Stimulated activated CD8-positive, alpha-beta memory T cell treated with anti-CD3 and anti-CD28 coated beads, Interleukin-2, amount 100 ng/mL, for 48 hours (primary cell): ENCODE data around the gene RASA4B.
"Not testable (repeated sequence)": the region's sequence is repeated elsewhere in the genome, so short reads cannot be mapped to it uniquely, and the experiment has no call there.

ENCODE experiments used
- DNase-seq, 2 donors: peaks; one replicate each; pipeline ENCODE4 v3.0.0-alpha.2; 2020; ENCODE audit warnings: low read depth in 2 of 2

Gene RASA4B

GRCh38 chr7:102517550-102518147 is at the start of gene RASA4B:
RASA4B (minus strand) TSS chr7:102517777; CDS start chr7:102517710, 67 bp downstream.
- not testable (repeated sequence) for DNase-seq

- not testable (repeated sequence) for DNase-seq
These were observed 33.3 kb upstream of the RASA4B start, which contains the start of gene SPDYE2 for GRCh38 chr7:102550808-102551422. SPDYE2 (plus strand) TSS chr7:102551226; CDS start chr7:102553256, 2,030 bp downstream.

GRCh38 chr7:102546353-102546752 is 28.8 kb upstream of the RASA4B start:
- not testable (repeated sequence) for DNase-seq

- DNase-seq: not testable (repeated sequence)
These were observed 27.7 kb upstream of the RASA4B start for GRCh38 chr7:102545288-102545687.

- DNase-seq: not testable (repeated sequence)
These were observed 26.8 kb upstream of the RASA4B start for GRCh38 chr7:102544372-102544771.

- DNase-seq: not testable (repeated sequence)
These were observed 26.0 kb upstream of the RASA4B start, which contains the start of gene UPK3BL2 for GRCh38 chr7:102543596-102543995. UPK3BL2 (minus strand) TSS chr7:102543696; CDS start chr7:102543636, 60 bp downstream.

GRCh38 chr7:102542771-102543170 is 25.2 kb upstream of the RASA4B start:
- DNase-seq: not testable (repeated sequence)

GRCh38 chr7:102542083-102542482 is 24.5 kb upstream of the RASA4B start:
- DNase-seq: not testable (repeated sequence)

- DNase-seq: not testable (repeated sequence)
These were observed 23.0 kb upstream of the RASA4B start for GRCh38 chr7:102540604-102541003.

GRCh38 chr7:102535062-102535615 is 17.6 kb upstream of the RASA4B start:
- not testable (repeated sequence) for DNase-seq

GRCh38 chr7:102532127-102532526 is 14.6 kb upstream of the RASA4B start:
- DNase-seq: not testable (repeated sequence)

- DNase-seq: not testable (repeated sequence)
These were observed 14.0 kb upstream of the RASA4B start for GRCh38 chr7:102531583-102531982.

- DNase-seq: not testable (repeated sequence)
These were observed 10.5 kb upstream of the RASA4B start for GRCh38 chr7:102527822-102528793.

- DNase-seq: not testable (repeated sequence)
These were observed 9.6 kb upstream of the RASA4B start for GRCh38 chr7:102527182-102527581.

- not testable (repeated sequence) for DNase-seq
These were observed 7.2 kb upstream of the RASA4B start for GRCh38 chr7:102524803-102525202.

GRCh38 chr7:102520797-102521196 is 3.2 kb upstream of the RASA4B start:
- DNase-seq: not testable (repeated sequence)

- not testable (repeated sequence) for DNase-seq
These were observed 626 bp downstream of the RASA4B start for GRCh38 chr7:102516951-102517350.

GRCh38 chr7:102515889-102516288 is 1.7 kb downstream of the RASA4B start:
- not testable (repeated sequence) for DNase-seq

GRCh38 chr7:102514881-102515721 is 2.5 kb downstream of the RASA4B start:
- not testable (repeated sequence) for DNase-seq

GRCh38 chr7:102512642-102513221 is 4.8 kb downstream of the RASA4B start:
- DNase-seq: not testable (repeated sequence)
